Activated CD4-positive, alpha-beta T cell treated with anti-CD3 and anti-CD28 coated beads, Interleukin-2, amount 50 U/mL, for 4 hours (primary cell): ENCODE results near the gene SLC11A2.
"Not testable (repeated sequence)": the region's sequence is repeated elsewhere in the genome, so short reads cannot be mapped to it uniquely, and the experiment has no call there.

Source experiments
- DNase-seq, 2 experiments: peaks; one replicate each; pipeline ENCODE4 v3.0.0-alpha.2; 2020

The SLC11A2 gene

DNA sequence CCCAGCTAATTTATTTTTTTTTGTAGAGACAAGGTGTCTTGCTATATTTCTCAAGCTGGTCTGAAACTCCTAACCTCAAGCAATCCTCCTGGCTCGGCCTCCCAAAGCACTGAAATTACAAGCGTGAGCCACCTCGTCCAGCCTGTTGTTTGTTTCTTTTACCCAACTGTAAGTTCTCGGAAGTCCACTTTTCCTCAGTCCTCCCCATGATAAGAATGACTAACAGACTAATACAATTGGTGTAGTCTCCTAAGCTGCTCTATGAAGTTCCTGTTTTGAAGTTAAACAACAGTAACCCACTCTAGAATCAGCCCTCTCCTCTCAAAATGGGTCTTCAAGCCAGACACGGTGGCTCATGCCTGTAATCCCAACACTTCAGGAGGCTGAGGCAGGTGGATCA, 37.3 kb downstream of the SLC11A2 start:
- DNase-seq: no peak

DNA sequence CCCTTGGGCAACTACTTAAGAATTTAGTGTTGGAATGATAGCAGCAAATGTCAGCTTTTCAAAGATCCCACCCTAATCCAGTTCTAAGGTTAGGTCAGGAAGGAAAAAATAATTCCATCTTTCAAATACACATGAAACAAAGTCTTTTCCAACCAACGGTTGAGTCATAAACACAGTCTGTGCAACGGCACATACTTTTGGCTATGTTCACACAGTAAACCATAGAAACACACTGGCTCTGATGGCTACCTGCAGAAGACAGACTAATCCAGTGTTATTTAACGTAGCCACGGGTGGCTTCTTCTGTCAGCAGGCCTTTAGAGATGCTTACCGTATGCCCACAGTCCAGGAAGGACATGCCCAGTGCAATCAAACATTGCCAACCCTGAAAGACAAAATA, 38.1 kb downstream of the SLC11A2 start:
- no peak for DNase-seq

DNA sequence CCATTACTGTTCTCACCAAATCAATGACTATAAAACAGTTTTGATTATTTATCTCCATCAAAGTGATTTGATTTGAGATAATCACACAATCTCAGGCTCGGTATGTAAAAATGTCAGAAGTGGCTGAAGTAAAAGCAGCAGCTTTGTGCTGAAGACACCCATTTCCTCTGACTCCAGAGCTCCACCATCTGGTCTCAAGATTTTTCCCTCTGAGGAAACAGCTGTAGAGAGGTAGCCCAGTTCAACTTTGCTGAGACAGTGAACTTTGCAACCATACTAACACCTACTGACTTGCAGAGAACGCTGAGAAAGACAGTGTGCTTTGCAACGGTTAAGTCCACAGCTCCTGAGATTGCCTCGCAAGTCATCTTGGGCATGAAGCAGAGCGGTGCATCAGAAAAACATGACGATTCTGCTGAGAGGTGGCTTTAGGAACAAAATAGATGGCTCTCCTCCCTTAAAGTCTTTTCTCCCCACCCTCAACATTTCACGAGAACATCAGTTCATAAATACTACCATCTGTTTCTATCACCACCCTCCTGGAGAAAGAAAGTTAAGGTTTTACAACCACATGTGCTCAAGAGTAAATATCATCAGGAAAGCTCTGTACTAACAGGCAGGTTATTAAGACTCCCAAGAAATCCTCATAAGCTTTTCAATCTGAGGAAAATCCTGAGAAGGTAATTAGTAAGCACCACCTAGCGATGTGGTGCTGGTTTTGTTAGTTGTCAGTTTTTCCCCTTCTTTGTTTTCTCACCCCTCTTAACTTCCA, 39.0 kb downstream of the SLC11A2 start:
- peak in 1 of 2 experiments; percentile 6 for DNase-seq

DNA sequence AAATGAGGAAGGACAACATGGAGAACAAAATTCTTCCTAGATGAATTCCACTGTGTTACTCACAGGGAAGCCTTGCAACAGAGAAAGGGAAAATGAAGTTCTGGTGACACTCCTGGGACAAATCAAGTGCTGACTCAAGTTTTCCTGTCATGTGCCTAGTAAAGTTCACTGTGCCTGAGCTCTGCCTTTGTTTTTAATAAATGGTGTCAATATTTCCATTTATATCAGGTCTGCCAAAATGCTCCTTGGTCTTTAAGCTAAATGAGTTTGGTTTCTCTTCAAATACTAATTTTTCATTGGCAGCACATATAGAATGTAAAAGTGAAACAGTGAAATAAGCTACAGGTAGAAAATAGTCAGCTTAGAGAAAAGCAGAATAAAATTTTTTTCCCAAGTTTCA, 40.9 kb downstream of the SLC11A2 start:
- DNase-seq: no peak

DNA sequence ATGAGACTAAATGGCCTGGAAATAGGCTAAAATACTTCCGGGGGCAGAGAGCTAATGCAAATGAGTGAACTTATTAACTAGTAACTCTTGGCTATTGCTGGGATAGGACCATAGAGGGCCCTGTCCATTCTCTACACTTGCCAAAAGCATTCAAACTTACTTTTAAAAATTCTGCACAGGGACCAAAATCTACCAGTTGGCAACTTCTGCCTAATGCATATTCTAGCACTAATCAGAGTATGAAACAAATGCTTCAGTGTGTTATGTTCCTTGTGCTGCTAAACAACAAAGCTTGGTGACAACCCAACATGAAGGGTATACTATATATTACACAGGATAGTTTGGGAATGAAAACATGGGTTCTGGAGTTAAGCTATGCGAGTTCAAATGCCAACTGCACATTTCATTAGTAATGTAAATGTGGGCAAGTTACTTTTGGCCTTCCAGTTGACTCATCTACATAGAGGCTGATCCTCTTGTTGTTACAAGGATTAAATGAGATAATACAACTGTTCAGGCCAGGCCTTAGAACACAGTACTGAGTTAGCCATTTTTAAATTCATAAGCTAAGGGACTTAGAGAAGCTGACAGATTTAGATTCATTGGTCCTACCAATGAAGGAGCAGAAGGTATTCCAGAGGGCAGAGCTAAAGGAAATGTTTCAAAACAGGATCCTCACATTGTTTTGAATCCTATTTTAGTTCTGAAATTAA, 41.4 kb downstream of the SLC11A2 start:
- no peak for DNase-seq

DNA sequence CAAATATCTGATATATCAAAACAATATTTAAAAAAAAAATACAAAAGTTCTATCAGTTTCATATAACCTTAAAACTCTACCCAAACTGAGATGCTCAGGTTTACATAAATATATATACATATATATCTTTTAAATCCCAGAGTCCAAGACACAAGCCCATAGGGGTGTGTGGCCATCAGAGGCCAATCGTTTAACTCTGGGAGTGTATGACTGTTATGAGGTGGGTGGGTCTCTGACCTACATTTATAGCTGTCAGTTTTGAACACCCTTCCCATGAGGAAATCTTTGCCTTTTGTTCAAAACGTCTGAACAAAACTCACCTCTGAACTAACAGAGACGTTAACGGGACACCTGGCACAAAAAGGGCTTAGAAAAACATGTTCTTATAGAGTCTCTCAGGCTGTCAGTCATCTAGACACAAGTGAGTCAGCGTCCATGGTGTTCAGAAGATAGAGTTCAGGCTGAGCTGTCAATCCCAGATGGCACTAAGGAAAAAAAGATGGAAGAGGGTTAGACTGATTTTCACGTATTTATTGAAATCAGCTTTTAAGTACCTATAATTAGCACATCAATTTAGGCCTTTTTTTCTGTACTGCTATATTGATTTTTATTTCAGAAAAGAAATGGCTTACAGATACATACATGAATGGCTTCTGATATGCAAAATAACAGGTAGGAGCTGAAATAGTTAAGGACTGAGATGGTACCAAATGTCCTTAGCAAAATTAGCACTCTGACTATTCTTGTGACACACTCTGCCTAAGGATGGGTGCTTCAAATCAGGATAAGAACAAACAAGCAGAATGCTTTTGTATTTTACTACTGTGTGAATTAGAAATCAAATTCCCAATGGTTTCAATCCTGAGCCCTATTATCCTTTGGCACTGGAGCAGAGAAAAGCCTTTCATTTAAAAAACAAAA, 44.6 kb downstream of the SLC11A2 start:
- no peak for DNase-seq

DNA sequence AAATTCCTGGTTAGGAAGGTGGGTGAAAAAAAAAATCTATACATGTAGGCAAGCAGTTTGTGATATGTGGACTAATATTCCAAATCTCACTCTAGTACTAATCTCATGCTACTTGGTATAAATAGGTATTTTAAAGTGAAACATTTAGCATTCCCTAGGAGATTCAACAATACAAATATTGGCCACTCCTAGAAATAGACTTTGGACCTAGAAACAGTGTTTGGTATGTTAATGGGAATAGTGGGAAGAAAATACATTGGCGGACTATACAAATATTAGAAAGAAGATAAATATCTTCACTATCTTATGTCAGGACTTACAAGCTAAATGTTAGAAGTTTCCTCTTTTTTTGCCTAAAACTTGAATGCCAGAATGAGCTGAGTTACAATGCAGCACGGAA, 45.6 kb downstream of the SLC11A2 start:
- no peak for DNase-seq

DNA sequence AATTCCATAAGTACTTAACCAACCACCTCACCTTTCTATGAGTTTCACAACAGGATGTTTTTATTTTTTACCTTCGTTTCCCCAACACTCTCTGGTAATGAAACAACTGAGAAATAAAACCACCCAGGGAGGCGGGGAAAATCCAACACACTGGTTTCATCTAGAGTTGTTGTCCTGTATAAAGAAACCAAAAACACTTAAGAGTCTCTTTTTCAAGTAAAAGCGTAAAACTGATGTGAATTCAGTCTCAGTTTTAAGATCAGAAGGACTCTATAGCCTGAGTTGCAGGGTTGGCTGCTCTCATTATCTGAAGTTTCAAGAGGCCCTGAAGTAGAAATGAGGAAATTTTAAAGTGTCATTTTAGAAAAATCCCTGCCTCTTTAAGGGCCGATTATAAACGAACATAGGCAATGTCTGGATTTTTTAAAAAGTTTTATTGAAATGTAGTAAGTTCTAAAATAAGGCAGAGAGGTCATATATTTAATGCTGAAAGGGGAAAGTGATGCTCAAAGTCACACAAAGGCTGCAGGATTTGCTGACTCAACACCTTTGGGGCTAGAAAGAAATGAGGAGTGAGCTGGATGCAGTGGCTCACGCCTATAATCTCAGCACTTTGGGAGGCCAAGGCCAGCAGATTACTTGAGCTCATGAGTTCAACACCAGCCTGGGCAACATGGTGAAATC, 46.7 kb downstream of the SLC11A2 start:
- DNase-seq: no peak

DNA sequence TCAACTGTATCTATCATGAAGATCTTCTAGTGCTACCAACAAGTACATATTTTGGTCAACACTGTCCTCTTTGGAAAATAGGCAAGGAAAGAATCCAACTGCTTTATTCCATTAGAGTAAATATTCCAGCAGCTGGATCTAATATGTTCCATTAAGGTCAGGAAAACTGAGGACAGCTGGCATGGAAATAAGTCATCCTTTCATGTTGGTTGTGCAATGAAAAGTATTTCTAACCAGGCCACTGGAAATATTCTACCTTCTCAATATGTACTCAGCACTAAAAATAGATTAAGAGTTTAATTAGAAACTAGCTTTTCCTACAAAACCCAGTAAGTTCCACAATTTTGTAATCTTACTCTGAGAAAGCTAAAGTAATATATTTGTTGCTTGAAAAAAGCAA, 54.2 kb downstream of the SLC11A2 start:
- no peak for DNase-seq

DNA sequence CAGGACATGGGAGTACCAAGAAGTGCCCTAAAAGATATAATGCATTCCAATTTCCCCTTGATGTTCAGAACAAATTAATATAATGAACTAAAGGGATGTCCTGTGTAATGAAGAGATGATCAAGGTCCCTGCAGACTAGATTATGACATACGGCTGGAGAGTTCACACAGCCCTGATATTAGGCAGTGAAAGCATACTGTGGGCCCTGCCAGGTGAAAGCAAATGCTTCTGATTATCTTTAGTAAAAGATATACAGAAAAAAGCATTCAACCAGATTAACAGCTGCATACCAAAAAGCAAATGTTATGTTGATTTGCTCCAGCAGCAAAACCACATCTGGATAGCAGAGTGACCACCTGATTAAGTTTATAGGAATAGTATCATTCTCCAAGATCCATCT, 61.8 kb downstream of the SLC11A2 start:
- no peak for DNase-seq

DNA sequence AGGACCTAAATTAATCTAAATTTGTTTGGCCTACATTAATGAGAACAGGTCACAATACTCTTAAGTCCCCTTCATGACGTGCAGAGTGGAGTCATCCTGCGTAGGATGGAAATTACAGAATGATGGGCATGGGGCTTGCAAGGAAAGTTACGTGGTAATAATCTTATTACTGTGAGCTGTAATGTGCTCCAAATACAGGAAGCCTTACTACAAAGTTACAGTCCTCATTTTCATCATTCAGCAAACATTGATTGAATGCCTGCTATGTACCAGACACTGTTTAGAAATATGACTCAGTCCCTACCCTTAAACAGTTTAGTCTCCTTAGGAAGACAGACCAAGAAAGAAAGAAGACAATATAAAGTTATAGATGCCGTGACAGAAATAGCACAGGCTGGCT, 64.5 kb downstream of the SLC11A2 start:
- no peak for DNase-seq

DNA sequence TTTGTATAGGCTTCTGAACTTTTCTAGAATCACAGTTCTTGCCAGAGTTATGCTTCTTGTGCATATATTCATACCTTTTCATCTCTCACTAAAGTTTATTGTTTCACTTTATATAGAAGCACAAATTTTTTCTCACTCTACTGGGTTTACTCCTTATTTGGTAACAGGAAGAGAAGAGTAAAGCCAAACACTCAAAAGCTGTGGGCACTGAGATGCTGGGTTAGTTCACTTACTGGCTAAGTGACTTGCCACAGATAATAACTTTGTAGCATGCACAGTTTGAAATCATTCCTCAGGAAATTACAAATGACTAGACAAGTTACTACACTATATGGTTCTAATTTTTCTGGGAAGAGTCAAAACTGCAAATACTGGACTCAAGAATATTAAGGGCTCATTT, 66.1 kb downstream of the SLC11A2 start:
- no peak for DNase-seq

DNA sequence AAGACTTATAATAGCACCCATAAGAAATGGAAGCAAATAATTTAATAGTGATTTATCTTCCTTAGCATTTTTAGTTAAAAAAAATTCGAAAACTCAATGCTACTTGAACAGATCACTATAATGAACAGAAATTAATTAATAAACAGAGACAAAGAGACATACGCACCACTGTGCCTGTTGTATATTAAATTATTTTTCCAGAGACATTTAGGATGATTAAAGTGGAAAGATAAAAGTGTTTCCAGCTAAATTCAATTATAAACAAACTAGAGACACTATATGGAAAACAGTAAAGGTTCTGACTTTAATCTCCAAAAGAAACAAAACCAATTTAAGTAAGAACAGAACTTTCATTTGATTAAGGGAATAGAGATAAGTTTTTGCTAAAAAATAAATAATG, 70.5 kb downstream of the SLC11A2 start:
- no peak for DNase-seq

DNA sequence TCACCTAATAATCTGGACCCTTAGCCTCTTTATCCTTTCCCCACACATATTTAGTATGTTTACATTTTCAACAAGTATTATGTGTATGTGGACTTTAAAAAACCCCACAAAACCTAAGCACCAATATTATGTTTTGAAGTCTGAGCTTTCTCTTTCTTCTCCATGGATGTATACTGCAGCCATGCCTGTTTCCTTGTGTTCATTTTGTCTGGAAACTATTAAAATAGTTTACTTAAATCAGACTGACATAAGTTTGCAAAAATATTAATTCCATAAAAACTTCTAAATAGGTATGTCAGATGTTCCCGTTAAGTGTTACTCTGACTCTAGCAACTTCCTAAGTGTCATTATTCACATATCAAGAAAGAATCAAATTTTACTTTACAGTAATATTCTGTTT, 70.9 kb downstream of the SLC11A2 start:
- no peak for DNase-seq

DNA sequence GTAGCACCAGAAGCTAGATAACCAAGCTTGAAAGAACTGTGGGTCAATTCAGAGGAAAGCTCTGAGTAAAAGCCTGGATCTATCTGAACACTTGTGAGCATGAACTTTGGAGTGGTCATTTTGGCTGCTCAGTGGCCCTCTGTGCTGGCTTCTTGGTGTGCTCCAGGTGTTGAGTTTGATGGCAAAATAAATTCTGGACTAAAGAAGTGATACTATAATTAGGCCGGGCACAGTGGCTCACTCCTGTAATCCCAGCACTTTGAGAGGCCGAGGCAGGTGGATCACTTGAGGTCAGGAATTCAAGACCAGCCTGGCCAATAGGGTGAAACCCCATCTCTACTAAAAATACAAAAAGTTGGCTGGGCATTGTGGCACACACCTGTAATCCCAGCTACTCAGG, 71.4 kb downstream of the SLC11A2 start:
- DNase-seq: not testable (repeated sequence)

DNA sequence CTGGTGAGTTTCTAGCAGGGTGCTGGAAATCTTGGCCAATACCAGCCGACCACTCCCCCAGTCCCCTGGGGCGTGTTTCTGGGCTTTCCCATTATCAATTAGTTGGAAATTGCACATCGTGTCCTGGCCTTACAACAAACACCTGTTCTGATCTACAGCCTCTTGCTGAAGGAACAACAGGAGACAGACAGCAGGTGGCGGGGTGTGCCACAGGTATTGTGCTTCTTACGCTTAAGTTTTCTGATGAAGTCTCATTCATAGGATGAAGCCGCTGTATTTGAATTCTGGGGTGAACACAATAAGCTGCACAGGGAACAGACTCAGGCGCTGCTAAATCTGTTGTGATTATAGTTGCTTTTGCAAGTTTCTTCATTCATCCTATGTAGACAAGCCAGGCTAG, 73.1 kb downstream of the SLC11A2 start:
- no peak for DNase-seq

DNA sequence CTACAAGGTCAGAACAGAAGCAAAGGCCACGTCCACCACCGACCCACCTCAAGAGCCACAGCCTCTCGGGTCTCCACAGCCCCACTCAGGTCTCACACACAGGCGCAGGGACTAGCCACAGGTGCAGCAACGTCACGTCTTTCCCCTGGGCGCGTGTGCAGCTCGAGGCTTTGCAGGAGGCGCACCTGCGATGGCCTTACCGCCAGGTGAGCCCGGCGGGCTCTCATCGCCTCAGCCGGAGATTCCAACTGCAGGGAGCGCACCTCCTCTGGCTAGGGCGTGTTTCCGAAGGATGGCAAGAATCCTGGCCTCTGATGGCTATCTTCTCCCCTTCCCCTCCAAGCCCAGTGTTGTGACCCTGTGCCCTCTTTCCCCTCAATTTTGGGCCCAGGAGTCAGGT, 73.7 kb downstream of the SLC11A2 start, which contains the start of gene HIGD1C:
TSS of gene HIGD1C (plus strand) at position 35 of the 400 bp plus-strand sequence. CDS start 1,455 bp downstream, outside the sequence.
- no peak for DNase-seq

DNA sequence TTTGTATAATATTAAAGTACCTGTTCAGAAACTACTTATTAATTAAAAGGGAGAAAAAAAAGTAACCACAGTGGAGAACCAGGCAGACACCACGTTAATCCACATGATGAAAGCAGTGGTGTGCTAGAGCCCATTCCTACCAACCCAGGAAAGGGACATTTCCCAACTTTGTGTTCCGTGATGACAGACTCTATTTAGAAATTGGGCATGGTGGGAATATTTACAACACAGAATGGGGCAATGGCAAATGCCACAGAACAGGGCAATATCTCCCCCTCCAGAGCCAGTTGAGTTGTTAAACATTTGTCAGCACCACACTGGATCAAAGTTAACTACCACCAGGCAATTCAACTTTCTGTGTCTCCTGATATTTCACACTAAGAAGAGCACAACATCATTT, 75.1 kb downstream of the SLC11A2 start:
- no peak for DNase-seq

DNA sequence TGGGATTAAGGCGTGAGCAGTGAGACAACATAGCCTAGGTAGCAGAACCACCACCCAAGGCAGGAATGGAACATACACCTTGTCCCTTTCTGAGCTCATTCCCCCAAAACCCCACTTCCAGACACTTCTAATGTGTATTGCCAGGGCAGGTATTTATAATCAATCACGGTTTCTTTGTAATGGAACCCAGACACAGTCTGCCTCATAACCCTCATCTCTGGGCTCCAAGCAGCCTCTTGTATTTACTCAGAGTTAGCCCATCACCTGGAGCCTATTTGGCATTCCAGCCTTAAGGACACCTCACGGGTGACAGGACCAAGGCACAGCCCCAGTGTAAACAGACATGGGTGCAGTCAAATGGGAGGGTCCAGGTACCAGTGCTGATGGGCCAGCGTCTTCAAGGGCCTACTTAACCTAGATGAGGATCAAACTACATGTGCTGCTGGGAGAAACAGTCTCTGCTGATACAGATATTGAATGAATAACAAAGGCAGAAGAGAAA, 76.3 kb downstream of the SLC11A2 start:
- DNase-seq: no peak

DNA sequence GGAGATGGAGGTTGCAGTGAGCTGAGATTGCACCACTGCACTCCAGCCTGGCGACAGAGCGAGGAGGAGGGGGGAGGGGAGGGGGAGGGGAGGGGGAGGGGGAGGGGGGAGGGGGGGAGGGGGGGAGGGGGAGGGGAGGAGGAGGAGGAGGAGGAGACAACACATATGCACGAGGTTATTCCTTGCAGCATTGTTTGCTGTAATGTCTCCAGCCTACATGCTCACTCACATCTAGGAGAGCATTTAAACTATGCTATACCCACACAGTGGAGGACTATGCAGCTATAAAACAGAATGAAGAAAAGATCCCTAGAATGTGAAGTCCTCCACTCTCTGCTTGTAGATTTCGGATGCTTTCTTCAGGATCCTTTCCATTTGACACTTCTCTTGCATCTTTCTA, 77.4 kb downstream of the SLC11A2 start:
- no peak for DNase-seq

DNA sequence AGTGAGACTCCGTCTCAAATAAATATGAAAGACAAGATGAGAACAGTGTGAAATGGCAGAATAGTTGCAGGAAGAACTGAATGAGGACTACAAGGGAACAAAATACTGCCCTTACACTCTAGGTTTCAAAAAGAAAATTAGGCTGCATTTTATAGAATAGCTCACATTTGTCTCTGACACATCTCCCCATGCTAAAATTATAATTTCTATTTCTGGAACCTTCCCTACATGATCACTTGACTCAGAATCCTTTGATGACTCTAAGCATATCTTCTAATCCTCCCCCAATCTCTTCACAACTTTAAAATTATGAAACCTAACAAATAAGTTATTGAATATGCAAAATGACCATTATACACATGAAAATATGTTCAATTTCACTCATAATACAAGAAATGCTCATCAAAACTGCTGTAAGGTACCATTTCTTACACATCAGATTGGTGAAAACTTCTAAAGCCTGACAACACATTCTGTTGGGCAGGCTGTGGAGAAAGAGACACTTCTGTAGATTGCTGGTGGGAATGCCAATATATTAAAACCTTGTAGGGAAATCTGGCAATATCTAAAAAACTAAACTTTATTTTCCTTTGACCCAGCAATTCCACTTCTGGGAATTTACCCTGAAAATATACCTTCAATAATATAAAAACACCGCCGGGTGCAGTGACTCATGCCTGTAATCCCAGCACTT, 78.1 kb downstream of the SLC11A2 start:
- DNase-seq: no peak

DNA sequence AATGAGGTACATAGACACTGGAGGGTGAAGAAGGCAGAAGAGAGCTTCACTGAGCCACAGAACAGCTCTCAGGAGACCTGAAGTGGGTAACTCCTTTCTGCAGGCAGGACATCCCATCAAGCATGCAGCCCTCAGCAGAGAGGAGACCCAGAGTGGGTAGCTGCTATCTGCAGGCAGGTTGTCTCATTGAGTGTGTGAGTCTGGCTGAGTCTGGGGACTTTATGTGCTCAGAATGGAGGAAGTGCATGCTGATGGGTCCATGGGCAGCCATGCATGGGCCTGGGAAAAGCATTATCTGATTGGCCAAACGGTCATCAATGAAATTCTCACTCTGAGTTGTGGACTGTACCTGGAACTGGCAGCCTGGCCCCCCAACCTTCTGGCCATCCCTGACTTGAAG, 88.5 kb downstream of the SLC11A2 start:
- DNase-seq: no peak
